ENCODE results near the gene PPFIA3. TPM values are rescaled to one million over a fixed set of nuclear protein-coding genes. Genes with fewer than 3 reads are reported as not detected.
A peak's percentile ranks its signal among the peaks of the same experiment; 100 is the strongest.
"Not testable (repeated sequence)": the region's sequence is repeated elsewhere in the genome, so short reads cannot be mapped to it uniquely, and the experiment has no call there.

PPFIA3 gene
- polyA plus RNA-seq, 4 donors: 2.8 to 48.6 (median 30.1) TPM

DNA sequence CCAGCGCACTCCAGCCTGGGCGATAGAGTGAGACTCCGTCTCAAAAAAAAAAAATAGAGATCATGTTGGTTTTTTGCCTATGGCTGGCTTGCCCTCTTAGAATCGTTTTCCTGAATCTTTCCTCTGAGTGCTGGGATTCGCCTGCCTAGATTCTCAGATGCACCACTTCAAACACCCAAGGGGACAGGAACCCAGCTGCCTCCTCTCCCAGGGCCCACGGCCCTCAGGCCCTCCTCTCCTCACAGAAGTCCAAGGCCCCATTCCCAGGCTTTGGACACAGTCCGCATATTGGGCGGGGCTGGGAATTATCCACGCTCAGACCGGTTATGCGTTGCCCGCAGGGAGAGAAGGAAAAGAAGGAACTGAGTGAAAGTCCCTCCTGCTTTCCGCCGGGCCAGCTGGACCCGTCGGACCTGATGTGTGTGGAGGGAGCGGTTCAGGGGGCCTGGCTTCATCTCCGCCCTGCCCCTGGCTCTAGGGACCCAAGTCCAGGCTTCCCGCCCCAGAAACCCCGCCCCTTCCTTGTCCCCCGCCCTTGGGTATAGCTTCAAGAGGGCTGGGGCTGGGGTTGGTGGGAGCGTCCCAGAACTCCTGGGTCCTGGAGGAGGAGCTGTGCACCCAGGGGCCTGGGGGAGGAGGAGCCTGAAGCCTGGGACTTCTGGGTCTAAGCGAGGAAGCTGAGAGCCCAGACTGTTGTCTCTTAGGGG, 5.8 kb downstream of the PPFIA3 start:
- H3K4me3 ChIP-seq (ENCODE audit: low read depth in 1 of 3, low read length in 3 of 3): peak overlapping the region in 1 of 3 donors; percentile 5
- no peak for FAIRE-seq
- DNase-seq: peak; percentile 76 to 91

DNA sequence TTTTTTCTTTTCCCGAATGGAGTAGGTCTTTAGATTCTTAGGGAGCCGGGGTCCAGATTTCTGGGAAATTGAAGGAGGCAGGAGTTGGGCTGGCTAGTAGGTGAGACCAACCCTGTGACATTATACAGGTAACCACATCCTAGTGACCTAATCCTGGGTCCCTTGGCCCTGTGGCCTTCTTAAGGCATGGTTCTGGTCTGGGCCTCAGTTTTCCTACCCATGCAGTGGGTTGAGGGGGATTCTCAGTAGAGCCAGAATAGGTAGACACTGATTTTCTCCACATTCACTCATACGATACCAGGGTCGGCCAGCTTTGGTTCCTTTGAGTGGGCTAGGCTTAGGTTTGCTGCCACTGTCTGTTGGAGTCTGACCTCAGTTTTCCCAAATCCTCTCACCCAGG, 7.2 kb downstream of the PPFIA3 start:
- peaks cover 0 to 3% of the 10 kb centered on the region in 2 donors for H3K9me3 ChIP-seq (ENCODE audit: control insufficient read depth in 2 of 2, insufficient read depth in 1 of 2, low read depth in 1 of 2, low read length in 1 of 2)
- DNase-seq: no peak
- H3K27ac ChIP-seq (ENCODE audit: low read depth in 1 of 3, low read length in 2 of 3): no peak overlapping the region
- no peaks in the 10 kb centered on the region for H3K36me3 ChIP-seq (ENCODE audit: control insufficient read depth in 3 of 3, insufficient read depth in 2 of 3, low read depth in 1 of 3, low read length in 3 of 3)
- no peak for FAIRE-seq
- WGBS, 3 donors: 71 to 82% (median 80%) methylated on average over 4 of the region's 4 CpGs
- no peak overlapping the region for H3K4me3 ChIP-seq (ENCODE audit: low read depth in 1 of 3, low read length in 3 of 3)
- peaks cover 0 to 12% (median 3%) of the 10 kb centered on the region in 3 donors for H3K4me1 ChIP-seq (ENCODE audit: control insufficient read depth in 3 of 3, insufficient read depth in 2 of 3, low read depth in 1 of 3, low read length in 2 of 3)
- peaks cover 0 to 7% (median 0%) of the 10 kb centered on the region in 3 donors for H3K27me3 ChIP-seq (ENCODE audit: control insufficient read depth in 3 of 3, insufficient read depth in 3 of 3, low read length in 3 of 3)

More for the DNA sequence above, 5.8 kb downstream of the PPFIA3 start:
- peaks cover 0 to 18% (median 0%) of the 10 kb centered on the region in 3 donors for H3K27me3 ChIP-seq (ENCODE audit: control insufficient read depth in 3 of 3, insufficient read depth in 3 of 3, low read length in 3 of 3)
- 13 to 36% (median 24%) methylated on average over 23 of the region's 23 CpGs for WGBS, 3 donors
- peaks cover 0 to 12% (median 3%) of the 10 kb centered on the region in 3 donors for H3K4me1 ChIP-seq (ENCODE audit: control insufficient read depth in 3 of 3, insufficient read depth in 2 of 3, low read depth in 1 of 3, low read length in 2 of 3)
- peaks cover 0 to 3% of the 10 kb centered on the region in 2 donors for H3K9me3 ChIP-seq (ENCODE audit: control insufficient read depth in 2 of 2, insufficient read depth in 1 of 2, low read depth in 1 of 2, low read length in 1 of 2)
- no peaks in the 10 kb centered on the region for H3K36me3 ChIP-seq (ENCODE audit: control insufficient read depth in 3 of 3, insufficient read depth in 2 of 3, low read depth in 1 of 3, low read length in 3 of 3)
- H3K27ac ChIP-seq (ENCODE audit: low read depth in 1 of 3, low read length in 2 of 3): peak overlapping the region in 2 of 3 donors; percentile 17 to 45

GRCh38 chr19:49127225-49127624, 7.9 kb downstream of the PPFIA3 start:
- H3K27ac ChIP-seq (ENCODE audit: low read depth in 1 of 3, low read length in 2 of 3); H3K36me3 ChIP-seq (ENCODE audit: control insufficient read depth in 3 of 3, insufficient read depth in 2 of 3, low read depth in 1 of 3, low read length in 3 of 3); H3K4me3 ChIP-seq (ENCODE audit: low read depth in 1 of 3, low read length in 3 of 3); H3K27me3 ChIP-seq (ENCODE audit: control insufficient read depth in 3 of 3, insufficient read depth in 3 of 3, low read length in 3 of 3); H3K9me3 ChIP-seq (ENCODE audit: control insufficient read depth in 2 of 2, insufficient read depth in 1 of 2, low read depth in 1 of 2, low read length in 1 of 2); DNase-seq; FAIRE-seq: not testable (repeated sequence)
- peaks cover 0 to 12% (median 3%) of the 10 kb centered on the region in 3 donors for H3K4me1 ChIP-seq (ENCODE audit: control insufficient read depth in 3 of 3, insufficient read depth in 2 of 3, low read depth in 1 of 3, low read length in 2 of 3)
- 94 to 96% (median 95%) methylated on average over 12 of the region's 12 CpGs for WGBS, 3 donors

GRCh38 chr19:49127674-49128544, 8.6 kb downstream of the PPFIA3 start:
- Histone ChIP-seq H3K27me3 (ENCODE audit: control insufficient read depth in 3 of 3, insufficient read depth in 3 of 3, low read length in 3 of 3) (peaks cover 0 to 10% (median 0%) of the 10 kb centered on the region in 3 donors), H3K4me1 (ENCODE audit: control insufficient read depth in 3 of 3, insufficient read depth in 2 of 3, low read depth in 1 of 3, low read length in 2 of 3) (peaks cover 0 to 12% (median 3%) of the 10 kb centered on the region in 3 donors), H3K4me3 (ENCODE audit: low read depth in 1 of 3, low read length in 3 of 3) (peak overlapping the region; percentile 13 to 26 (median 21)), H3K27ac (ENCODE audit: low read depth in 1 of 3, low read length in 2 of 3) (peak overlapping the region; percentile 50 to 68 (median 61)), H3K9me3 (ENCODE audit: control insufficient read depth in 2 of 2, insufficient read depth in 1 of 2, low read depth in 1 of 2, low read length in 1 of 2) (peaks cover 0 to 3% of the 10 kb centered on the region in 2 donors), H3K36me3 (ENCODE audit: control insufficient read depth in 3 of 3, insufficient read depth in 2 of 3, low read depth in 1 of 3, low read length in 3 of 3) (no peaks in the 10 kb centered on the region)
- peak; percentile 97 to 99 for DNase-seq
- FAIRE-seq: no peak
- WGBS, 3 donors: 3% methylated on average over 50 to 63 of the region's 63 CpGs

GRCh38 chr19:49128545-49129237, 9.3 kb downstream of the PPFIA3 start:
- Histone ChIP-seq H3K4me3 (ENCODE audit: low read depth in 1 of 3, low read length in 3 of 3) (no peak overlapping the region), H3K27me3 (ENCODE audit: control insufficient read depth in 3 of 3, insufficient read depth in 3 of 3, low read length in 3 of 3) (peaks cover 0 to 15% (median 0%) of the 10 kb centered on the region in 3 donors), H3K27ac (ENCODE audit: low read depth in 1 of 3, low read length in 2 of 3) (no peak overlapping the region), H3K36me3 (ENCODE audit: control insufficient read depth in 3 of 3, insufficient read depth in 2 of 3, low read depth in 1 of 3, low read length in 3 of 3) (no peaks in the 10 kb centered on the region), H3K9me3 (ENCODE audit: control insufficient read depth in 2 of 2, insufficient read depth in 1 of 2, low read depth in 1 of 2, low read length in 1 of 2) (peaks cover 0 to 3% of the 10 kb centered on the region in 2 donors), H3K4me1 (ENCODE audit: control insufficient read depth in 3 of 3, insufficient read depth in 2 of 3, low read depth in 1 of 3, low read length in 2 of 3) (peaks cover 0 to 18% (median 3%) of the 10 kb centered on the region in 3 donors)
- DNase-seq: no peak
- FAIRE-seq: no peak
- 48 to 66% (median 50%) methylated on average over 13 to 15 of the region's 15 CpGs for WGBS, 3 donors

DNA sequence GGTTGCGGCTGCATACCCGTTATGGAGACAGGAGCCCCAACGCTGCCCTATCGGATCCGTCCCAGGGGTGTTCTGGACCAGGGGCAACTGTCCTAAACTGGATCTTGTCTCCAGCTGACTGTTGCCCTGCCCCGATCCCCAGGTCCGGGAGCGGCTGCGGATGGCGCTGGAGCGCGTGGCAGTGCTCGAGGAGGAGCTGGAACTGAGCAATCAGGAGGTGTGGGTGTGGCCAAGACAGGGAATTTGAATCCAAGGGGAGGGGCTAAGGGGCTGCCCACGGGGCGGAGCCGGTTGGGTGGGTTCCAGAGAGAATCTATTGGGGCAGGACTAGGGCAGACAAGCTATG, 9.9 kb downstream of the PPFIA3 start:
- WGBS, 3 donors: 60 to 66% (median 62%) methylated on average over 16 of the region's 16 CpGs
- H3K27me3 ChIP-seq (ENCODE audit: control insufficient read depth in 3 of 3, insufficient read depth in 3 of 3, low read length in 3 of 3): peaks cover 0 to 20% (median 0%) of the 10 kb centered on the region in 3 donors
- no peak for DNase-seq
- H3K36me3 ChIP-seq (ENCODE audit: control insufficient read depth in 3 of 3, insufficient read depth in 2 of 3, low read depth in 1 of 3, low read length in 3 of 3): no peaks in the 10 kb centered on the region
- FAIRE-seq: no peak
- peaks cover 0 to 3% of the 10 kb centered on the region in 2 donors for H3K9me3 ChIP-seq (ENCODE audit: control insufficient read depth in 2 of 2, insufficient read depth in 1 of 2, low read depth in 1 of 2, low read length in 1 of 2)
- H3K4me1 ChIP-seq (ENCODE audit: control insufficient read depth in 3 of 3, insufficient read depth in 2 of 3, low read depth in 1 of 3, low read length in 2 of 3): peaks cover 3 to 23% (median 3%) of the 10 kb centered on the region in 3 donors
- H3K4me3 ChIP-seq (ENCODE audit: low read depth in 1 of 3, low read length in 3 of 3): no peak overlapping the region
- H3K27ac ChIP-seq (ENCODE audit: low read depth in 1 of 3, low read length in 2 of 3): no peak overlapping the region

- Histone ChIP-seq H3K4me1 (ENCODE audit: control insufficient read depth in 3 of 3, insufficient read depth in 2 of 3, low read depth in 1 of 3, low read length in 2 of 3) (peaks cover 3 to 20% (median 3%) of the 10 kb centered on the region in 3 donors), H3K9me3 (ENCODE audit: control insufficient read depth in 2 of 2, insufficient read depth in 1 of 2, low read depth in 1 of 2, low read length in 1 of 2) (peaks cover 0 to 3% of the 10 kb centered on the region in 2 donors), H3K27me3 (ENCODE audit: control insufficient read depth in 3 of 3, insufficient read depth in 3 of 3, low read length in 3 of 3) (peaks cover 0 to 24% (median 0%) of the 10 kb centered on the region in 3 donors), H3K4me3 (ENCODE audit: low read depth in 1 of 3, low read length in 3 of 3) (no peak overlapping the region), H3K27ac (ENCODE audit: low read depth in 1 of 3, low read length in 2 of 3) (no peak overlapping the region), H3K36me3 (ENCODE audit: control insufficient read depth in 3 of 3, insufficient read depth in 2 of 3, low read depth in 1 of 3, low read length in 3 of 3) (no peaks in the 10 kb centered on the region)
- no peak for DNase-seq
- WGBS, 3 donors: 94 to 95% (median 94%) methylated on average over 24 of the region's 24 CpGs
- FAIRE-seq: no peak
These were observed 11.0 kb downstream of the PPFIA3 start for GRCh38 chr19:49130325-49130724.

Measured in small intestine (tissue), 7 donors.